Parathyroid adenoma (tissue), 2 donors: ENCODE results near the gene STOML1.

Experiments
- H2AFZ ChIP-seq: fragments of 300-600 bp; sonication (generic); one replicate; pipeline ENCODE4 v1.7.0; 2017; ENCODE audit warnings: antibody characterized with exemption, mild to moderate bottlenecking
- H3K27ac ChIP-seq: fragments of 300-600 bp; sonication (generic); one replicate; pipeline ENCODE4 v1.7.0; 2017
- H3K27me3 ChIP-seq: fragments of 300-600 bp; sonication (generic); one replicate; pipeline ENCODE4 v1.7.0; 2017; ENCODE audit warnings: low read length; ENCODE audit not compliant: control insufficient read depth, insufficient read depth
- H3K36me3 ChIP-seq: fragments of 300-600 bp; sonication (generic); one replicate; pipeline ENCODE4 v1.7.0; 2017; ENCODE audit warnings: low read length; ENCODE audit not compliant: control insufficient read depth, insufficient read depth
- H3K4me1 ChIP-seq: fragments of 300-600 bp; sonication (generic); one replicate; pipeline ENCODE4 v1.7.0; 2017; ENCODE audit warnings: control low read depth
- H3K4me2 ChIP-seq: fragments of 300-600 bp; sonication (generic); one replicate; pipeline ENCODE4 v1.7.0; 2017; ENCODE audit warnings: low read length
- H3K4me3 ChIP-seq: fragments of 300-600 bp; sonication (generic); one replicate; pipeline ENCODE4 v1.7.0; 2017; ENCODE audit warnings: low read depth, low read length
- H3K79me2 ChIP-seq: fragments of 300-600 bp; sonication (generic); one replicate; pipeline ENCODE4 v1.7.0; 2017; ENCODE audit warnings: control low read depth
- H3K9ac ChIP-seq: fragments of 300-600 bp; sonication (generic); one replicate; pipeline ENCODE4 v1.7.0; 2017; ENCODE audit warnings: mild to moderate bottlenecking
- H3K9me3 ChIP-seq: fragments of 300-600 bp; sonication (generic); one replicate; pipeline ENCODE4 v1.7.0; 2017; ENCODE audit warnings: low read length; ENCODE audit not compliant: control insufficient read depth
- CTCF ChIP-seq: fragments of 300-600 bp; sonication (generic); IDR thresholded peaks from one replicate; pipeline ENCODE4 v1.7.0; 2017; ENCODE audit warnings: antibody characterized with exemption, mild to moderate bottlenecking
- donor health status: primary hyperparathyroidism.

STOML1 gene

GRCh38 chr15:73941871-73942635 lies 50.0 kb downstream of the STOML1 start:
- Histone ChIP-seq H3K79me2 (peaks cover 6% of the 10 kb centered on the region), H3K9ac (no peak overlapping the region), H3K4me3 (no peak overlapping the region), H3K27ac (peak overlapping the region; percentile 69), H3K9me3 (no peaks in the 10 kb centered on the region), H3K4me2 (no peak overlapping the region), H3K36me3 (no peaks in the 10 kb centered on the region), H3K27me3 (no peaks in the 10 kb centered on the region), H2AFZ (no peak overlapping the region), H3K4me1 (peaks cover 34% of the 10 kb centered on the region)
- no peak for TF ChIP-seq CTCF

- Histone ChIP-seq H3K9me3 (no peaks in the 10 kb centered on the region), H3K27me3 (no peaks in the 10 kb centered on the region), H3K4me3 (no peak overlapping the region), H3K36me3 (no peaks in the 10 kb centered on the region), H3K27ac (peak overlapping the region; percentile 69), H3K4me2 (no peak overlapping the region), H3K4me1 (peaks cover 37% of the 10 kb centered on the region), H2AFZ (no peak overlapping the region), H3K79me2 (peaks cover 6% of the 10 kb centered on the region), H3K9ac (no peak overlapping the region)
- no peak for TF ChIP-seq CTCF
These were observed 50.6 kb downstream of the STOML1 start for GRCh38 chr15:73941449-73941848.

- Histone ChIP-seq H3K4me1 (peaks cover 38% of the 10 kb centered on the region), H3K9me3 (no peaks in the 10 kb centered on the region), H3K9ac (no peak overlapping the region), H3K79me2 (peaks cover 6% of the 10 kb centered on the region), H3K27me3 (no peaks in the 10 kb centered on the region), H3K27ac (peak overlapping the region; percentile 69), H3K36me3 (no peaks in the 10 kb centered on the region), H3K4me2 (no peak overlapping the region), H2AFZ (no peak overlapping the region), H3K4me3 (no peak overlapping the region)
- no peak for TF ChIP-seq CTCF
These were observed 51.1 kb downstream of the STOML1 start for GRCh38 chr15:73941044-73941443.

- peaks cover 38% of the 10 kb centered on the region for H3K4me1 ChIP-seq
- H3K27ac ChIP-seq: peak overlapping the region; percentile 69
These were observed 51.8 kb downstream of the STOML1 start for GRCh38 chr15:73940061-73940981.

More at GRCh38 chr15:73940061-73940981, 51.8 kb downstream of the STOML1 start:
- H3K4me3 ChIP-seq: no peak overlapping the region
- peaks cover 6% of the 10 kb centered on the region for H3K79me2 ChIP-seq
- H3K27me3 ChIP-seq: no peaks in the 10 kb centered on the region
- H2AFZ ChIP-seq: no peak overlapping the region
- no peak overlapping the region for H3K9ac ChIP-seq
- no peaks in the 10 kb centered on the region for H3K36me3 ChIP-seq
- H3K4me2 ChIP-seq: peak overlapping the region; percentile 43
- H3K9me3 ChIP-seq: no peaks in the 10 kb centered on the region
- no peak for TF ChIP-seq CTCF
